ENCODE data around the gene CACNA2D2. TPM values are rescaled to one million over a fixed set of nuclear protein-coding genes. Genes with fewer than 3 reads are reported as not detected.
A peak's percentile ranks its signal among the peaks of the same experiment; 100 is the strongest.

The CACNA2D2 gene
- total RNA-seq, 1 donor from 2014 or later, result 0.21 TPM

- no peak for TF ChIP-seq CTCF (IDR thresholded peaks at IDR 0.05; ENCODE audit: insufficient read depth, low read length, poor library complexity, severe bottlenecking)
- Histone ChIP-seq H3K4me3 (ENCODE audit: low read depth, low read length) (no peak overlapping the region), H3K27me3 (ENCODE audit: control insufficient read depth, insufficient read depth, low read length) (no peaks in the 10 kb centered on the region), H3K36me3 (ENCODE audit: control insufficient read depth, insufficient read depth, low read length) (peaks cover 1% of the 10 kb centered on the region)
- DNase-seq (ENCODE audit: low read depth), result no peak
Observed at GRCh38 chr3:50333744-50334328, 169.6 kb downstream of the CACNA2D2 start.

- no peaks in the 10 kb centered on the region for H3K27me3 ChIP-seq (ENCODE audit: control insufficient read depth, insufficient read depth, low read length)
- TF ChIP-seq CTCF (IDR thresholded peaks at IDR 0.05; ENCODE audit: insufficient read depth, low read length, poor library complexity, severe bottlenecking), result no peak
- DNase-seq (ENCODE audit: low read depth), result no peak
- H3K4me3 ChIP-seq (ENCODE audit: low read depth, low read length), result no peak overlapping the region
- peaks cover 1% of the 10 kb centered on the region for H3K36me3 ChIP-seq (ENCODE audit: control insufficient read depth, insufficient read depth, low read length)
Observed at GRCh38 chr3:50331364-50331907, 172.0 kb downstream of the CACNA2D2 start.

- DNase-seq (ENCODE audit: low read depth), result no peak
- no peaks in the 10 kb centered on the region for H3K27me3 ChIP-seq (ENCODE audit: control insufficient read depth, insufficient read depth, low read length)
- H3K36me3 ChIP-seq (ENCODE audit: control insufficient read depth, insufficient read depth, low read length), result peaks cover 1% of the 10 kb centered on the region
- TF ChIP-seq CTCF (IDR thresholded peaks at IDR 0.05; ENCODE audit: insufficient read depth, low read length, poor library complexity, severe bottlenecking), result no peak
- no peak overlapping the region for H3K4me3 ChIP-seq (ENCODE audit: low read depth, low read length)
Observed at GRCh38 chr3:50330330-50330729, 173.1 kb downstream of the CACNA2D2 start.

- Histone ChIP-seq H3K27me3 (ENCODE audit: control insufficient read depth, insufficient read depth, low read length) (no peaks in the 10 kb centered on the region), H3K36me3 (ENCODE audit: control insufficient read depth, insufficient read depth, low read length) (peaks cover 1% of the 10 kb centered on the region), H3K4me3 (ENCODE audit: low read depth, low read length) (peak within 1 kb of the TSS; percentile 80)
- peak; percentile 92 for DNase-seq (ENCODE audit: low read depth)
- TF ChIP-seq CTCF (IDR thresholded peaks at IDR 0.05; ENCODE audit: insufficient read depth, low read length, poor library complexity, severe bottlenecking), result no peak
Observed at GRCh38 chr3:50327943-50328691, 175.3 kb downstream of the CACNA2D2 start, which contains the start of gene TUSC2. TSS of gene TUSC2 (minus strand) at chr3:50328223. CDS start at chr3:50328099, 124 bp downstream.

GRCh38 chr3:50327129-50327528, 176.3 kb downstream of the CACNA2D2 start:
- TF ChIP-seq CTCF (IDR thresholded peaks at IDR 0.05; ENCODE audit: insufficient read depth, low read length, poor library complexity, severe bottlenecking), result no peak
- Histone ChIP-seq H3K4me3 (ENCODE audit: low read depth, low read length) (peak overlapping the region; percentile 80), H3K27me3 (ENCODE audit: control insufficient read depth, insufficient read depth, low read length) (no peaks in the 10 kb centered on the region), H3K36me3 (ENCODE audit: control insufficient read depth, insufficient read depth, low read length) (peaks cover 1% of the 10 kb centered on the region)
- DNase-seq (ENCODE audit: low read depth), result no peak

All from kidney epithelial cell (primary cell).